Endothelial cell (in vitro differentiated cells): Measurements from ENCODE around the gene SERPINA12. TPM values are rescaled to one million over a fixed set of nuclear protein-coding genes. Genes with fewer than 3 reads are reported as not detected.

Experiments
- DNase-seq: peaks from one replicate; pipeline ENCODE4 v3.0.0; 2021; ENCODE audit warnings: low spot score
- H3K27ac Mint-ChIP-seq: one replicate; pipeline ENCODE4 v1.8.0; 2021; ENCODE audit warnings: mixed read lengths, inconsistent platforms; ENCODE audit not compliant: unreplicated experiment
- H3K27me3 Mint-ChIP-seq: one replicate; pipeline ENCODE4 v1.8.0; 2021; ENCODE audit warnings: mild to moderate bottlenecking, moderate library complexity, mixed read lengths, inconsistent platforms; ENCODE audit not compliant: unreplicated experiment
- H3K36me3 Mint-ChIP-seq: one replicate; pipeline ENCODE4 v1.8.0; 2021; ENCODE audit warnings: mild to moderate bottlenecking, low read depth, mixed read lengths, inconsistent platforms; ENCODE audit not compliant: unreplicated experiment
- H3K4me1 Mint-ChIP-seq: one replicate; pipeline ENCODE4 v1.8.0; 2021; ENCODE audit warnings: mild to moderate bottlenecking, mixed read lengths, inconsistent platforms; ENCODE audit not compliant: unreplicated experiment
- H3K4me3 Mint-ChIP-seq: one replicate; pipeline ENCODE4 v1.8.0; 2021; ENCODE audit warnings: mild to moderate bottlenecking, mixed read lengths, inconsistent platforms; ENCODE audit not compliant: unreplicated experiment
- H3K9me3 Mint-ChIP-seq: one replicate; pipeline ENCODE4 v1.8.0; 2021; ENCODE audit warnings: mixed read lengths, inconsistent platforms; ENCODE audit not compliant: unreplicated experiment
- CTCF ChIP-seq: fragments of 200-600 bp; sonication (generic); IDR thresholded peaks from one replicate; pipeline ENCODE4 v1.5.0; 2021; ENCODE audit warnings: antibody characterized with exemption; ENCODE audit not compliant: unreplicated experiment
- total RNA-seq: library from RNA; stranded (reverse); fragmentation: NEBNext Ultra II Directional; extraction: Animal tissue kit (Norgen Biotek cat#: 25700); gene quantifications from one replicate; pipeline ENCODE4 v1.2.1, GENCODE V29; 2021; ENCODE audit not compliant: unreplicated experiment

Gene SERPINA12
- total RNA-seq, 1 donor from 2014 or later = not detected

- TF ChIP-seq CTCF = no peak
- no peak for DNase-seq
- Mint-ChIP-seq H3K27me3 (peaks cover 6% of the 10 kb centered on the region), H3K4me1 (no peaks in the 10 kb centered on the region), H3K4me3 (no peak overlapping the region), H3K36me3 (no peaks in the 10 kb centered on the region), H3K9me3 (no peaks in the 10 kb centered on the region), H3K27ac (no peak overlapping the region)
Observed at GRCh38 chr14:94545131-94545841, 36.0 kb upstream of the SERPINA12 start.

GRCh38 chr14:94544726-94545125 lies 35.5 kb upstream of the SERPINA12 start:
- H3K27ac Mint-ChIP-seq = no peak overlapping the region
- H3K36me3 Mint-ChIP-seq = no peaks in the 10 kb centered on the region
- no peak for DNase-seq
- no peaks in the 10 kb centered on the region for H3K9me3 Mint-ChIP-seq
- no peak for TF ChIP-seq CTCF
- H3K4me1 Mint-ChIP-seq = no peaks in the 10 kb centered on the region
- H3K27me3 Mint-ChIP-seq = peaks cover 6% of the 10 kb centered on the region
- no peak overlapping the region for H3K4me3 Mint-ChIP-seq

- no peak overlapping the region for H3K4me3 Mint-ChIP-seq
- H3K36me3 Mint-ChIP-seq = no peaks in the 10 kb centered on the region
- peaks cover 5% of the 10 kb centered on the region for H3K27me3 Mint-ChIP-seq
- no peak for DNase-seq
- TF ChIP-seq CTCF = no peak
- H3K27ac Mint-ChIP-seq = no peak overlapping the region
- no peaks in the 10 kb centered on the region for H3K4me1 Mint-ChIP-seq
- no peaks in the 10 kb centered on the region for H3K9me3 Mint-ChIP-seq
Observed at GRCh38 chr14:94543449-94544124, 34.3 kb upstream of the SERPINA12 start.

- no peak for DNase-seq
- Mint-ChIP-seq H3K4me1 (no peaks in the 10 kb centered on the region), H3K27me3 (peaks cover 6% of the 10 kb centered on the region), H3K36me3 (no peaks in the 10 kb centered on the region), H3K27ac (no peak overlapping the region), H3K4me3 (no peak overlapping the region), H3K9me3 (no peaks in the 10 kb centered on the region)
- TF ChIP-seq CTCF = no peak
Observed at GRCh38 chr14:94542811-94543440, 33.7 kb upstream of the SERPINA12 start.
